ENCODE data around the gene PSMB9. TPM values are rescaled to one million over a fixed set of nuclear protein-coding genes. Genes with fewer than 3 reads are reported as not detected.
A peak's percentile ranks its signal among the peaks of the same experiment; 100 is the strongest.

PSMB9 gene
- total RNA-seq, 3 donors from 2014 or later (not counting 1 experiment from before 2014, with no cell fraction given): 112 to 190 (median 182) TPM

GRCh38 chr6:32854376-32855178, 585 bp downstream of the PSMB9 start:
- peak; percentile 59 to 83 for DNase-seq

GRCh38 chr6:32855467-32856174, 1.6 kb downstream of the PSMB9 start:
- H3K36me3 Mint-ChIP-seq: peaks cover 20% of the 10 kb centered on the region
- peak overlapping the region; percentile 100 for H3K27ac Mint-ChIP-seq
- H3K27ac ChIP-seq (ENCODE audit: low read length): peak overlapping the region; percentile 99
- WGBS (ENCODE audit: insufficient coverage): 69% methylated on average over 7 of the region's 8 CpGs
- peaks cover 60 to 68% of the 10 kb centered on the region in 2 donors for H3K4me1 Mint-ChIP-seq
- peaks cover 62% of the 10 kb centered on the region for H3K36me3 ChIP-seq (ENCODE audit: control insufficient read depth, insufficient read depth, low read length)
- no peaks in the 10 kb centered on the region for H3K9me3 ChIP-seq (ENCODE audit: control insufficient read depth, insufficient read depth, low read length)
- peaks cover 49% of the 10 kb centered on the region for H3K4me1 ChIP-seq (ENCODE audit: control insufficient read depth, insufficient read depth, low read length)
- ATAC-seq: no peak
- peak in 1 of 2 donors; percentile 32 for DNase-seq
- H3K27me3 ChIP-seq (ENCODE audit: control insufficient read depth, insufficient read depth, low read length): no peaks in the 10 kb centered on the region
- H3K27me3 Mint-ChIP-seq (ENCODE audit: low read depth in 2 of 2): no peaks in the 10 kb centered on the region
- H3K4me3 Mint-ChIP-seq: peak overlapping the region; percentile 99
- no peak for TF ChIP-seq CTCF (IDR thresholded peaks at IDR 0.05)
- intact Hi-C loops (cut with micrococcal nuclease): no loop called here
- H3K9me3 Mint-ChIP-seq: no peaks in the 10 kb centered on the region
- no peak overlapping the region for H3K4me3 ChIP-seq (ENCODE audit: low read length)

More at GRCh38 chr6:32854376-32855178, 585 bp downstream of the PSMB9 start:
- Mint-ChIP-seq H3K27me3 (ENCODE audit: low read depth in 2 of 2) (no peaks in the 10 kb centered on the region), H3K4me1 (peaks cover 67 to 78% of the 10 kb centered on the region in 2 donors), H3K9me3 (no peaks in the 10 kb centered on the region), H3K36me3 (peaks cover 29% of the 10 kb centered on the region), H3K27ac (peak overlapping the region; percentile 100), H3K4me3 (peak overlapping the region; percentile 99)
- no peaks in the 10 kb centered on the region for H3K27me3 ChIP-seq (ENCODE audit: control insufficient read depth, insufficient read depth, low read length)
- H3K4me1 ChIP-seq (ENCODE audit: control insufficient read depth, insufficient read depth, low read length): peaks cover 60% of the 10 kb centered on the region
- peak overlapping the region; percentile 99 for H3K27ac ChIP-seq (ENCODE audit: low read length)
- ATAC-seq: peak; percentile 37 to 58 (median 39)
- H3K4me3 ChIP-seq (ENCODE audit: low read length): peak overlapping the region; percentile 95
- intact Hi-C loops (cut with micrococcal nuclease): loop anchor here (1.0 to 5.0 kb wide), 3 partner anchors 10 to 348 kb away; partner anchors contain the start of genes HSD17B8, PSMB8, RXRB and SLC39A7
- no peaks in the 10 kb centered on the region for H3K9me3 ChIP-seq (ENCODE audit: control insufficient read depth, insufficient read depth, low read length)
- TF ChIP-seq CTCF (IDR thresholded peaks at IDR 0.05): no peak
- WGBS (ENCODE audit: insufficient coverage): 2% methylated on average over 22 of the region's 24 CpGs
- H3K36me3 ChIP-seq (ENCODE audit: control insufficient read depth, insufficient read depth, low read length): peaks cover 62% of the 10 kb centered on the region

- Mint-ChIP-seq H3K9me3 (no peaks in the 10 kb centered on the region), H3K27ac (peak overlapping the region; percentile 72 to 73), H3K27me3 (ENCODE audit: low read depth in 2 of 2) (no peaks in the 10 kb centered on the region), H3K4me3 (no peak overlapping the region), H3K4me1 (peaks cover 48 to 51% of the 10 kb centered on the region in 2 donors), H3K36me3 (peaks cover 15% of the 10 kb centered on the region)
- TF ChIP-seq CTCF (IDR thresholded peaks at IDR 0.05): no peak
- peaks cover 58% of the 10 kb centered on the region for H3K36me3 ChIP-seq (ENCODE audit: control insufficient read depth, insufficient read depth, low read length)
- DNase-seq (peak in 1 of 2 donors; percentile 6), ATAC-seq (no peak)
- intact Hi-C loops (cut with micrococcal nuclease): no loop called here
- no peak overlapping the region for H3K27ac ChIP-seq (ENCODE audit: low read length)
- WGBS (ENCODE audit: insufficient coverage): 82% methylated on average over 11 of the region's 14 CpGs
- no peaks in the 10 kb centered on the region for H3K27me3 ChIP-seq (ENCODE audit: control insufficient read depth, insufficient read depth, low read length)
- H3K4me1 ChIP-seq (ENCODE audit: control insufficient read depth, insufficient read depth, low read length): peaks cover 33% of the 10 kb centered on the region
- no peak overlapping the region for H3K4me3 ChIP-seq (ENCODE audit: low read length)
- H3K9me3 ChIP-seq (ENCODE audit: control insufficient read depth, insufficient read depth, low read length): no peaks in the 10 kb centered on the region
Measured at GRCh38 chr6:32857156-32857891, 3.3 kb downstream of the PSMB9 start.

Data from natural killer cell (primary cell).